Suprapubic skin (tissue), 4 donors: Measurements from ENCODE around the gene ARHGAP18. TPM values are rescaled to one million over a fixed set of nuclear protein-coding genes. Genes with fewer than 3 reads are reported as not detected.

Source experiments
- DNase-seq, 2 donors: peaks; one replicate each; pipeline ENCODE4 v3.0.0-alpha.2; 2019; ENCODE audit warnings: low spot score in 2 of 2
- H3K27ac ChIP-seq: fragments of 200-600 bp; sonication (generic); one replicate; pipeline ENCODE4 v1.5.1; 2019
- H3K27me3 ChIP-seq: fragments of 200-600 bp; sonication (generic); one replicate; pipeline ENCODE4 v1.5.1; 2019
- H3K36me3 ChIP-seq: fragments of 200-600 bp; sonication (generic); one replicate; pipeline ENCODE4 v1.5.1; 2019
- H3K4me1 ChIP-seq: fragments of 200-600 bp; sonication (generic); one replicate; pipeline ENCODE4 v1.5.1; 2019
- H3K4me3 ChIP-seq: fragments of 200-600 bp; sonication (generic); one replicate; pipeline ENCODE4 v1.5.1; 2019; ENCODE audit warnings: mild to moderate bottlenecking
- H3K9me3 ChIP-seq: fragments of 200-600 bp; sonication (generic); one replicate; pipeline ENCODE4 v1.5.1; 2019
- EP300 ChIP-seq: sonication (generic); formaldehyde crosslinking; IDR thresholded peaks from one replicate; pipeline ENCODE4 v1.6.1; 2017; ENCODE audit warnings: antibody characterized with exemption
- POLR2A ChIP-seq, 2 donors: fragments of 450-650 bp; IDR thresholded peaks; one replicate each; pipeline ENCODE4 v1.6.1; 2017; ENCODE audit warnings: antibody characterized with exemption in 2 of 2, mild to moderate bottlenecking in 2 of 2, moderate library complexity in 2 of 2
- POLR2AphosphoS5 ChIP-seq, 3 donors: sonication (generic); formaldehyde crosslinking; IDR thresholded peaks; one replicate each; pipeline ENCODE4 v1.6.1; 2017; ENCODE audit warnings: antibody characterized with exemption in 3 of 3
- WGBS: methylation state at CpG from one replicate; pipeline ENCODE4 v1.1.5; 2018; 5-methylcytosine and 5-hydroxymethylcytosine counted together
- total RNA-seq, 4 donors: library from RNA; depleted of rRNA; stranded (reverse); fragments of >200 nt; gene quantifications; one replicate each; pipeline ENCODE4 v1.1.0, GENCODE V29; 2016
- TF ChIP-seq, protein P1 (sequence below), 2 donors: fragments of 200-600 bp in 1 of 2; fragments of 450-650 bp in 1 of 2; sonication (generic) in 1 of 2; IDR thresholded peaks; one replicate each; pipeline ENCODE4 v1.5.1; 2016 to 2019; ENCODE audit warnings: antibody characterized with exemption in 2 of 2, mild to moderate bottlenecking in 1 of 2, moderate library complexity in 1 of 2

The ARHGAP18 gene
- total RNA-seq, 4 donors from 2014 or later = 7.1 to 14.2 (median 11.0) TPM

- Histone ChIP-seq H3K9me3 (no peaks in the 10 kb centered on the region), H3K4me3 (no peak overlapping the region), H3K36me3 (no peaks in the 10 kb centered on the region), H3K27me3 (no peaks in the 10 kb centered on the region), H3K4me1 (peaks cover 4% of the 10 kb centered on the region), H3K27ac (no peak overlapping the region)
- WGBS = 84% methylated on average over 5 of the region's 5 CpGs
- TF ChIP-seq POLR2AphosphoS5 (IDR thresholded peaks at IDR 0.05) (no peak), POLR2A (IDR thresholded peaks at IDR 0.05) (no peak)
- no peak for DNase-seq
Observed at GRCh38 chr6:129599467-129599866, 110.5 kb downstream of the ARHGAP18 start.

- H3K27me3 ChIP-seq = no peaks in the 10 kb centered on the region
- no peak overlapping the region for H3K4me3 ChIP-seq
- H3K9me3 ChIP-seq = no peaks in the 10 kb centered on the region
- TF ChIP-seq EP300 = no peak
- TF ChIP-seq, protein P1, sequence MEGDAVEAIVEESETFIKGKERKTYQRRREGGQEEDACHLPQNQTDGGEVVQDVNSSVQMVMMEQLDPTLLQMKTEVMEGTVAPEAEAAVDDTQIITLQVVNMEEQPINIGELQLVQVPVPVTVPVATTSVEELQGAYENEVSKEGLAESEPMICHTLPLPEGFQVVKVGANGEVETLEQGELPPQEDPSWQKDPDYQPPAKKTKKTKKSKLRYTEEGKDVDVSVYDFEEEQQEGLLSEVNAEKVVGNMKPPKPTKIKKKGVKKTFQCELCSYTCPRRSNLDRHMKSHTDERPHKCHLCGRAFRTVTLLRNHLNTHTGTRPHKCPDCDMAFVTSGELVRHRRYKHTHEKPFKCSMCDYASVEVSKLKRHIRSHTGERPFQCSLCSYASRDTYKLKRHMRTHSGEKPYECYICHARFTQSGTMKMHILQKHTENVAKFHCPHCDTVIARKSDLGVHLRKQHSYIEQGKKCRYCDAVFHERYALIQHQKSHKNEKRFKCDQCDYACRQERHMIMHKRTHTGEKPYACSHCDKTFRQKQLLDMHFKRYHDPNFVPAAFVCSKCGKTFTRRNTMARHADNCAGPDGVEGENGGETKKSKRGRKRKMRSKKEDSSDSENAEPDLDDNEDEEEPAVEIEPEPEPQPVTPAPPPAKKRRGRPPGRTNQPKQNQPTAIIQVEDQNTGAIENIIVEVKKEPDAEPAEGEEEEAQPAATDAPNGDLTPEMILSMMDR (IDR thresholded peaks at IDR 0.05) = peak; percentile 66 to 80
- 44% methylated on average over 6 of the region's 6 CpGs for WGBS
- DNase-seq = no peak
- H3K27ac ChIP-seq = no peak overlapping the region
- peaks cover 4% of the 10 kb centered on the region for H3K4me1 ChIP-seq
- no peaks in the 10 kb centered on the region for H3K36me3 ChIP-seq
Observed at GRCh38 chr6:129598244-129599187, 111.5 kb downstream of the ARHGAP18 start.

DNA sequence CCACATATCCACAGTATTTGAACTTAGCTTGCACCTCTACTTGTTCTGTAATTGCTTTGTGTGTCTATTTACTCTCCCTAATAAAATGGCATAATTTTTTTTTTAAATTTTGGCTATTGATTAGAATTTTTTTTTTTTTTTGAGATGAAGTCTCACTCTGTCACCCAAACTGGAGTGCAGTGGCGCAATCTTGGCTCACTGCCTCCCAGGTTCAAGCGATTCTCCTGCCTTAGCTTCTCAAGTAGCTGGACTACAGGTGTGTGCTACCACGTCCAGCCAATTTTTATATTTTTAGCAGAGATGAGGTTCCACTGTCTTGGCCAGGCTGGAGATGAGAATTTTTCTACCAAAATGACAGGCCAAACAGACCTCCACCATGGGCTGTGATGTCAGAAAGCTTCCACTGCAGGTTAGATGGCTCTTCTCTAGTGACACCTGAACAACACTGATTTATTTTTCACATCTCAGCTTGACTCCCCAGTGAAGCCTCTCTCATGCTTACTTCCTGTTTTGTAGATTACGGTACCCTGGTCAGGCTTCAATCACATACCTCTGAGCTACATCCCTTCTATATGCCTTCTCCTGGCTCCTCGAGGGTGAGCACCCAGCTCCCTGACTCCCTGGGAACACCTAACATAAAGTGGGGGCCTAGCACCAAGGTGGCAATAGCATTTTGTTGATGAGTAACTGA, 112.8 kb downstream of the ARHGAP18 start:
- no peaks in the 10 kb centered on the region for H3K27me3 ChIP-seq
- no peak overlapping the region for H3K27ac ChIP-seq
- peaks cover 4% of the 10 kb centered on the region for H3K4me1 ChIP-seq
- no peak for TF ChIP-seq POLR2A (IDR thresholded peaks at IDR 0.05)
- TF ChIP-seq, protein P1 (IDR thresholded peaks at IDR 0.05) = no peak
- no peak for TF ChIP-seq POLR2AphosphoS5 (IDR thresholded peaks at IDR 0.05)
- no peak for TF ChIP-seq EP300
- 84% methylated on average over 5 of the region's 5 CpGs for WGBS
- H3K4me3 ChIP-seq = no peak overlapping the region
- H3K9me3 ChIP-seq = no peaks in the 10 kb centered on the region
- H3K36me3 ChIP-seq = peaks cover 4% of the 10 kb centered on the region
- no peak for DNase-seq

- DNase-seq = no peak
- TF ChIP-seq, protein P1 (IDR thresholded peaks at IDR 0.05) = no peak
- no peak for TF ChIP-seq EP300
- no peak for TF ChIP-seq POLR2AphosphoS5 (IDR thresholded peaks at IDR 0.05)
- no peak for TF ChIP-seq POLR2A (IDR thresholded peaks at IDR 0.05)
- Histone ChIP-seq H3K27ac (no peak overlapping the region), H3K9me3 (no peaks in the 10 kb centered on the region), H3K4me3 (no peak overlapping the region), H3K4me1 (peaks cover 4% of the 10 kb centered on the region), H3K27me3 (no peaks in the 10 kb centered on the region), H3K36me3 (peaks cover 4% of the 10 kb centered on the region)
- 88% methylated on average over 1 of the region's 1 CpG for WGBS
Observed at GRCh38 chr6:129596522-129596921, 113.5 kb downstream of the ARHGAP18 start.

- peaks cover 4% of the 10 kb centered on the region for H3K36me3 ChIP-seq
- H3K9me3 ChIP-seq = no peaks in the 10 kb centered on the region
- TF ChIP-seq EP300 = no peak
- TF ChIP-seq, protein P1 (IDR thresholded peaks at IDR 0.05) = no peak
- no peak for TF ChIP-seq POLR2AphosphoS5 (IDR thresholded peaks at IDR 0.05)
- TF ChIP-seq POLR2A (IDR thresholded peaks at IDR 0.05) = no peak
- peaks cover 3% of the 10 kb centered on the region for H3K4me1 ChIP-seq
- no peak overlapping the region for H3K27ac ChIP-seq
- WGBS = 73% methylated on average over 3 of the region's 3 CpGs
- no peak overlapping the region for H3K4me3 ChIP-seq
- H3K27me3 ChIP-seq = no peaks in the 10 kb centered on the region
- no peak for DNase-seq
Observed at GRCh38 chr6:129593233-129593564, 116.8 kb downstream of the ARHGAP18 start.
